LNCAP (cell line): ENCODE data around the gene STRBP.

Experiments used
- TF ChIP-seq, protein P1 (sequence below): fragments of 450-650 bp; IDR thresholded peaks from 2 replicates; pipeline ENCODE4 v1.5.1; 2017; ENCODE audit warnings: mild to moderate bottlenecking

STRBP gene

DNA sequence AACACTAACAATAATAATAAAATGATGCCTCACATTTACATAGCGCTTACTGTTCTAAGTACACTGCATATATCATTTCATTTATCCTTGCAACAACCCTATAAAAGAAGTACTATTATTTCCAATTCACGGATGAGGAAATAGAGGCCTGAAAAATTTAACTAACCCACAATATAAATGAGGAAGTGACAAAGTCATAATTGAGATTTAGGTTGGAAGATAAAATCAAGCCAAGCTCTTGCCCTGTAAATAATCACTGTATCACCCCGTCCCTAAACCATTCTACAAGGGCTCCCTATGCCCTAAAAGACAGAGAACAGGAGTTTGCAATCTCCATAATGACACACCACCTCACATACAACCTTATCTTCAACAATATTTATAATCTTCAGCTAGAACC is 49.6 kb downstream of the STRBP start:
- TF ChIP-seq, protein P1, sequence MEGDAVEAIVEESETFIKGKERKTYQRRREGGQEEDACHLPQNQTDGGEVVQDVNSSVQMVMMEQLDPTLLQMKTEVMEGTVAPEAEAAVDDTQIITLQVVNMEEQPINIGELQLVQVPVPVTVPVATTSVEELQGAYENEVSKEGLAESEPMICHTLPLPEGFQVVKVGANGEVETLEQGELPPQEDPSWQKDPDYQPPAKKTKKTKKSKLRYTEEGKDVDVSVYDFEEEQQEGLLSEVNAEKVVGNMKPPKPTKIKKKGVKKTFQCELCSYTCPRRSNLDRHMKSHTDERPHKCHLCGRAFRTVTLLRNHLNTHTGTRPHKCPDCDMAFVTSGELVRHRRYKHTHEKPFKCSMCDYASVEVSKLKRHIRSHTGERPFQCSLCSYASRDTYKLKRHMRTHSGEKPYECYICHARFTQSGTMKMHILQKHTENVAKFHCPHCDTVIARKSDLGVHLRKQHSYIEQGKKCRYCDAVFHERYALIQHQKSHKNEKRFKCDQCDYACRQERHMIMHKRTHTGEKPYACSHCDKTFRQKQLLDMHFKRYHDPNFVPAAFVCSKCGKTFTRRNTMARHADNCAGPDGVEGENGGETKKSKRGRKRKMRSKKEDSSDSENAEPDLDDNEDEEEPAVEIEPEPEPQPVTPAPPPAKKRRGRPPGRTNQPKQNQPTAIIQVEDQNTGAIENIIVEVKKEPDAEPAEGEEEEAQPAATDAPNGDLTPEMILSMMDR = no peak

DNA sequence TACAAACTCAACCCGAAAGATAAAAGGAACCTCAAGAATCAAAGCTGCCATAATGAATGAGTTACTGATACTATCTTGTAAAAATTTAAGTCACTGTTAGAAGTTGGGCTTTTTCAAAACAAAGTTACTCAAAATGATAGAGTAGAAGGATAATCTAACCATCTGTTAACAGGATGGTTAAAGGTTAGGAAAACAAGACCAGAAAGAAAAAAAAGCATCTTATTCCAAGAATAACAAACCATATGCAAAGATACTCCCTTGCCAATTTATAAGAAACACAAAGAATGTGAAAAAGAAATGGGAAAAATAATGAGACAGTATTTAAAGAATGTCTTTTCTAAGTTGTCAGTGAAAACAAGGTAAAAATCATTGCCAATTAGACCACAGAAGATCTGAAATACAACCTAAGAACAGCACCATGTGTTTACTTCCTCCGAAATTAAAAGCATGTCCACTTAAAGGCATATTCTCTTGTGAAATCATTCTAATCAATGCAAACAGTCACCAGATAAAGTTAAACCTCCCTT is 51.2 kb downstream of the STRBP start:
- TF ChIP-seq, protein P1 = no peak

DNA sequence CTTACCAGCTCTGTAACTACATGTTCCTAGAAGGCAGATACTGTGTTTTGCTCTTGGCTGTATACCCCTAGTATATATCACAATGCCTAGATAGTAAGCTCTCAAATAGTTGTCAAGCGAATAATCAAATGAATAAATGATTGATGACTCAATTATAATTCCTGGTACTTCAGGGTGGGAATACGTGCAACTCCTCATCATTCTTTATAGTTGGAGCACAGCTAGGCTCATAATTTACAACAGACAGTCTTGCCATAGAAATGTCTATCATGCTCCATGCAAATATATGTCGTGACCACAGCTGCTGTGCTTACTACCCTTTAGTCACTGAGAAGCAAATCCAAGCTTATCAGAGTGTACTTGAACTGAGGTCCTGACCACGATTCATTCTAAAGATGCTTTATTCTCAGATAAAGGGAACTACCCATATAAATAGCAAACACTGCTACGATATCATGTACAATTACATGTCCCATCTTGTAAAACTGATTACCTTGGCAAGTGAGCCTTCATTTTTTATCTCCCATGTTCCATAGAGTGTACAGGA is 52.1 kb downstream of the STRBP start:
- TF ChIP-seq, protein P1 = no peak

DNA sequence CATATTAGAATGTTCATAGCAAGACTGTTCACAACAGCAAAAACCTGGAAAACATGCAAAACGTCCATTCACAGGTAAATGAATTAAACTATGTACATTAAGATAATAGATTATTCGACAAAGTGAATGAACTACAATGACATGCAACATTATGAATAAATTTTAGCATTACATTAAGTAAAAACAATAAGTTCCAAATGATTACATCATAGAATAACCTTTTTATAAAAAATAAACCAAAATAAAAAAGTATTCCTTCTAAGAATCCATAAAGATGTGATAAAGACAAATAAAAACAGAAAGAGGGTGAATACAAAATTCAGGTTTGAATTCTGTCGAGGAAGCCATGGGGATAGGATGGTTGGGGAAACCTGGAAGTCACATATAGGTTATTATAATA is 57.3 kb downstream of the STRBP start:
- TF ChIP-seq, protein P1 = no peak

DNA sequence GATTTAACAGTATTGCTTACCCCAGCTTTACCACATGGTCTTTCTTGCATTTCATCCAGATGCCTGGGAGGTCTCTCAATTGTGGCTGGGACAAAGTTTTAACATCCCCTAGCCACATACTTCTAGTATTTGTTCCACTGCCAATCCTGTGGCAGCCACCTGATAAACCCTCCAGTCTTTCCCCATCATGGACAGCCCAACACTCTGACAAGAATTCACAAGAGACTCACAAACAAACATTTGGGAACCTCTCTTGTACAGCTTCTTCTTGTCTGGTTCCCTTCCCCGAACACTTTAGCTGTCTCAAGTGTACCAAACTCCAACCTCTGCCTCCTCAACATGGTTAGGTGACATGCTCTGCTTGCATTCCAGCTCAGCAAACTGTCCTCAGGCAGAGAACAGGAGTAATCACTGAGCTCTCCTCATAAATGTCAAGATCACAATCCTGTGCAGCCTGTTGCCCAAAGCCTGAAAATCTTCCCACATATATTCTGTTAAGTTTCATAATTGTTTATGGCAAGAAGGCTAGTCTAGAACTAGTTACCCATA is 59.7 kb downstream of the STRBP start:
- TF ChIP-seq, protein P1 = no peak

DNA sequence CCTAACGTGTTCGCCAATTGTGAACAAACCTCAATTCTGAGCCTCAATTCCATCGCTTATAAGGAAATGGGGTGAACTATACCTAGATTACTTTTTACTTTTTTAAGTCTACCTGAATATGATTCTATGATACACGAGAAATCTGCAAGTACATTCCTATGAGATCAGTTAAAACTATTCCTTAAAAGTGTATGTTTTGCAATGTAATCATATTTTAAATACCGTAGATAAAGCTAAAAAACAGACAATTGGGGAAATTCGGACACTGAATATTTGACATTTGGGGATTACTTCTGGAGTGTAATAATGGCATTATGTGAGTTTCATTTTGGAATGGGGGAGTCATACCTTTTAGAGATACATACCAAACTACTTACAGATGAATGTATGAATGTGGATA is 62.3 kb downstream of the STRBP start:
- TF ChIP-seq, protein P1 = no peak

DNA sequence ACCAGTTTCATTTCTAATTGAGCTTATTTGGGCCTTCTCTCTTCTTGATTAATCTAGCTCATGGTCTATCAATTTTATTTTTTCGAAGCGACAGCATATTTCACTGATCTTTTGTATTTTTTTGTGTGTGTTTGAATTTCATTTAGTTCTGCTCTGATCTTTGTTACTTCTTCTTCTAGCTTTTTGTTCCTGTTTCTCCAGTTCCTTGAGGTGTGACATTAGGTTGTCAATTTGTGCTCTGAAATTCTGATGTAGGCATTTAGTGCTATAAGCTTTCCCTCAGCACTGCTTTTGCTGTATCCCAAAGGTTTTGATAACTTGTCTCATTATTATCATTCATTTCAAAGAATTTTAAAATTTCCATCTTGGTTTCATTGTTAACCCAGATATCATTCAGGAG is 67.3 kb downstream of the STRBP start:
- TF ChIP-seq, protein P1 = no peak

DNA sequence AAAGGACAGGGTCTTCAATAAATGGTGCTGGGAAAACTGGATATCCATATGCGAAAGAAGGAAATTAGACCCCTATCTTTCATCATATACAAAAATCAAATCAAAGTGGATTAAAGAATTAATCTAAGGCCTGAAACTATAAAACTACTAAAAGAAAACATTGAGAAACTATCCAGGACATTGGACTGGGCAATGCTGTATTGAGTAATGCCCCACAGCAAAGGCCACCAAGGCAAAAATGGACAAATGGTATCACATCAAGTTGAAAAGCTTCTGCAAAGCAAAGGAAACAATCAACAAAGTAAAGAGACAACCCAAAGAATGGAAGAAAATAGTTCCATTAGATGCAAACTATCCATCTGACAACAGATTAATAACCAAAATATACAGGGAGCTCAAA is 72.3 kb downstream of the STRBP start:
- TF ChIP-seq, protein P1 = no peak
